ENCODE measurements around the gene GLRX5. TPM values are rescaled to one million over a fixed set of nuclear protein-coding genes. Genes with fewer than 3 reads are reported as not detected.

Gene GLRX5
- total RNA-seq, 1 experiment from 2014 or later, result 23.2 TPM

DNA sequence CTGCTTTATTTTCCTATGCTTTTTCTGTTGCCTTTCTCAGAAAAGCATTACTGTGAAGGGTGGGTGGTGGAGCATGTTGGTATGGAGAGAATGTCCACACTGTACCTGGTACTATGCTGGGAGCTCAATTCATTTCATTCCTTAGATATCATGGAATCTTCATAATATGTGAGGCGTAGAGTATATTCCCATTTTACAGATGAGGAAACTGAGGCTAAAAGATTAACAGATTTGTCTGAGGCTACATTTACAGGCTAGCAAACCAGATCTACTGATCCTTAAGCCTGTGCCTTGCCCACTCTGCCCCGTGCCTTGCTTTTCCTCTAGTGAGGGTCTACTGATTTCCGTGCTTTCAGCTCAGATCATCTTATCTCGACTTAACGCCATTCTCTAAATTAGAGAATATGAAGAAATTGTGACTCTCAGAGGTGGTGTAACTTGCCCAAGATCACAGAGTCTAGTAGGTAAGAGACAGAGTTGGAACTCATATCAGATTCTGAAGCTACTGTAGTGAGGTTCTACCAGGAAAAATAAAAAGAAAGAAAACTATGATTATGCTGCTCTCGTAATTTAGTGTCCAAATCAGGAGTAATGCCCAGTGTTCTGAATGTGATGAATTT, 5.5 kb downstream of the GLRX5 start:
- CTCF ChIA-PET, result interaction anchor here (0.6 kb wide), 1 partner anchor 19 kb away, joined by 5 read pairs; no protein-coding TSS in a partner anchor
- Histone ChIP-seq H3K9me2 (ENCODE audit: insufficient read depth) (no peaks in the 10 kb centered on the region), H3K4me1 (replicated peaks; ENCODE audit: insufficient read depth) (peaks cover 14% of the 10 kb centered on the region), H3F3A (ENCODE audit: insufficient read depth, low read depth) (peaks cover 3% of the 10 kb centered on the region; the same call in 1 of the 2 replicates), H4K20me1 (ENCODE audit: insufficient read depth) (0 out of 2 replicates have a peak, but pooled peaks cover 11% of the 10 kb centered on the region), H3K27ac (no peak overlapping the region), H3K9me3 (ENCODE audit: insufficient read depth, low read depth) (no peaks in the 10 kb centered on the region), H3K79me2 (ENCODE audit: low read depth) (peaks cover 74% of the 10 kb centered on the region), H3K4me3 (no peak overlapping the region), H2AFZ (no peak overlapping the region), H3K36me3 (ENCODE audit: low read depth) (no peaks in the 10 kb centered on the region), H3K4me2 (no peak overlapping the region), H3K27me3 (ENCODE audit: insufficient read depth, low read depth) (no peaks in the 10 kb centered on the region)
- TF ChIP-seq, protein P1, sequence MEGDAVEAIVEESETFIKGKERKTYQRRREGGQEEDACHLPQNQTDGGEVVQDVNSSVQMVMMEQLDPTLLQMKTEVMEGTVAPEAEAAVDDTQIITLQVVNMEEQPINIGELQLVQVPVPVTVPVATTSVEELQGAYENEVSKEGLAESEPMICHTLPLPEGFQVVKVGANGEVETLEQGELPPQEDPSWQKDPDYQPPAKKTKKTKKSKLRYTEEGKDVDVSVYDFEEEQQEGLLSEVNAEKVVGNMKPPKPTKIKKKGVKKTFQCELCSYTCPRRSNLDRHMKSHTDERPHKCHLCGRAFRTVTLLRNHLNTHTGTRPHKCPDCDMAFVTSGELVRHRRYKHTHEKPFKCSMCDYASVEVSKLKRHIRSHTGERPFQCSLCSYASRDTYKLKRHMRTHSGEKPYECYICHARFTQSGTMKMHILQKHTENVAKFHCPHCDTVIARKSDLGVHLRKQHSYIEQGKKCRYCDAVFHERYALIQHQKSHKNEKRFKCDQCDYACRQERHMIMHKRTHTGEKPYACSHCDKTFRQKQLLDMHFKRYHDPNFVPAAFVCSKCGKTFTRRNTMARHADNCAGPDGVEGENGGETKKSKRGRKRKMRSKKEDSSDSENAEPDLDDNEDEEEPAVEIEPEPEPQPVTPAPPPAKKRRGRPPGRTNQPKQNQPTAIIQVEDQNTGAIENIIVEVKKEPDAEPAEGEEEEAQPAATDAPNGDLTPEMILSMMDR (conservative IDR thresholded peaks at IDR 0.05), result no peak
- no peak for TF ChIP-seq EZH2 (IDR thresholded peaks at IDR 0.05; ENCODE audit: low read depth)
- POLR2A ChIA-PET (ENCODE audit: unreplicated experiment), result no interaction called here
- intact Hi-C loops (cut with micrococcal nuclease; ENCODE audit: unreplicated experiment), result no loop called here
- BruUV-seq (replicated peaks), result no TSS peak
- DNase-seq, result no peak

DNA sequence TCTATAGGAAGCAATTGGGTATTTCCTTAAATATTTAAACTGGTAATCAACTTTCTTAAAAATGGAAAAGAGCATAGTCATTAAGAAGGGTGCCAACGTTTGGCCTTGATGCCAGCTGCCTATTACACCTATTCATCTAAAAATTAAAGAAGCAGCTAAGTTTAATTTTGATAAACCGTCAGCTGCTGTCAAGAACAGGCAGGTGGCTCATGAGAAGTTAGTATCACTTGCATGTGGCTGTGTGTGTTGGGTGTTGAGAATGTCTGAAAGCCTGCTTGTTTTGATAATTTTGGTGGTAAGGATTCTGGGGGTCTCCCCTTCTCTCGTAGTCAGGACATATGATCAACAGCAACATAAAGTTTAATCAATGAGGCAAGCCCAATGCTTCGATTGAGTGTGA, 6.5 kb downstream of the GLRX5 start:
- Histone ChIP-seq H3K27ac (no peak overlapping the region), H3K4me3 (no peak overlapping the region), H2AFZ (no peak overlapping the region), H3F3A (ENCODE audit: insufficient read depth, low read depth) (peaks cover 8% of the 10 kb centered on the region), H3K79me2 (ENCODE audit: low read depth) (peaks cover 69% of the 10 kb centered on the region), H4K20me1 (ENCODE audit: insufficient read depth) (0 out of 2 replicates have a peak, but pooled peaks cover 7% of the 10 kb centered on the region), H3K9me3 (ENCODE audit: insufficient read depth, low read depth) (no peaks in the 10 kb centered on the region), H3K27me3 (ENCODE audit: insufficient read depth, low read depth) (no peaks in the 10 kb centered on the region), H3K36me3 (ENCODE audit: low read depth) (no peaks in the 10 kb centered on the region), H3K4me2 (no peak overlapping the region), H3K9me2 (ENCODE audit: insufficient read depth) (no peaks in the 10 kb centered on the region), H3K4me1 (replicated peaks; ENCODE audit: insufficient read depth) (peaks cover 19% of the 10 kb centered on the region)
- intact Hi-C loops (cut with micrococcal nuclease; ENCODE audit: unreplicated experiment), result no loop called here
- ChIA-PET CTCF (no interaction called here), POLR2A (ENCODE audit: unreplicated experiment) (no interaction called here)
- no peak for DNase-seq
- BruUV-seq (replicated peaks), result no TSS peak
- TF ChIP-seq EZH2 (IDR thresholded peaks at IDR 0.05; ENCODE audit: low read depth), result no peak
- TF ChIP-seq, protein P1 (conservative IDR thresholded peaks at IDR 0.05), result no peak

DNA sequence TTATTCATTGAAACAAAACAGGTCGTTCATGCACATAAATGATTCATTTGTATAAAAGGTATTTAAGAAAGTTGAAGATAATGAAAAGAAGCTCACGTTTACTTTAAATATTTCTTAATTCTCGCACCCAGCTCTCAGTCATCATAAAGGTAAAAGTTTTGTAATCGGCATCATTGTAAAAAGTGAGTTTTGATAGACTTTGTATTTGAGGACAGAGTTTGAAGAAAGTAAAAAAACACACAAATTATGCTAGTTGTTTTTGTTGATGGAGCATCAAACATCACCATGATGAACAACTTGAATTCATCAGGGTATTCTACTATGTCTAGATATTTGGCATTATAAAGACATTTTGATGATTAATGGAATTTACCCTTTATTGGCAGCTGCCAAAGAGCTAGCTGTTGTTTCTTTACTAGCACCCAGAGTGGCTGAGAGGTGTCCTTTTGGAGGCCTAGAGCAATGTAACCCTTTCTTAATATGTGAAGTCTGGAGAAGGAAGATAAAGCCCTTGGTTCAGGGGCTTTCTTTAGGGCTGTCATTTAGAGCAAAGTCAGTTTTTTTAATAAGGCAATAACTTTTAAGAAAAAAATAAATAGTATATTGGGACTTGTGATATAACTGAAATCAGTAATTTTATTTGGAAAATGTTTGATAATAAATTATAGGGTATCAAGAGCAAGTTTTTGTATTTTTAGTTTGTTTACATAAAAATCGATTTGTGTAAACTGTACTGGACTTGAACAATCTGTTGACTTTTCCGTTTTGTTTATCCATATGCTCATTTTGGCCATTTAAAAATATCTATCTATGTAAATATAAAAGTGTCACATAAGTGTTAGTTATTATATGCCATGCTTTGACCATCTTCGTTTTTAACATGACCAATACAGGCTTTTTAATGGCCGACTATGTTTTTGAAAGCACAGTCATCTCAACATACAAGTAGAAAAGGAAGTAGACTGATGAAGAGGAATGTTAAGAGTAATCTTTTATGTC, 7.4 kb downstream of the GLRX5 start:
- Histone ChIP-seq H3K27ac (no peak overlapping the region), H3K9me2 (ENCODE audit: insufficient read depth) (no peaks in the 10 kb centered on the region), H2AFZ (no peak overlapping the region), H3K9me3 (ENCODE audit: insufficient read depth, low read depth) (no peaks in the 10 kb centered on the region), H3K4me2 (no peak overlapping the region), H3K27me3 (ENCODE audit: insufficient read depth, low read depth) (no peaks in the 10 kb centered on the region), H3F3A (ENCODE audit: insufficient read depth, low read depth) (peaks cover 8% of the 10 kb centered on the region), H3K36me3 (ENCODE audit: low read depth) (no peaks in the 10 kb centered on the region), H3K4me1 (replicated peaks; ENCODE audit: insufficient read depth) (peaks cover 19% of the 10 kb centered on the region), H3K4me3 (no peak overlapping the region), H4K20me1 (ENCODE audit: insufficient read depth) (no peaks in the 10 kb centered on the region), H3K79me2 (ENCODE audit: low read depth) (peaks cover 60% of the 10 kb centered on the region)
- POLR2A ChIA-PET (ENCODE audit: unreplicated experiment), result no interaction called here
- intact Hi-C loops (cut with micrococcal nuclease; ENCODE audit: unreplicated experiment), result no loop called here
- DNase-seq, result no peak
- CTCF ChIA-PET, result no interaction called here
- TF ChIP-seq, protein P1 (conservative IDR thresholded peaks at IDR 0.05), result no peak
- TF ChIP-seq EZH2 (IDR thresholded peaks at IDR 0.05; ENCODE audit: low read depth), result no peak
- BruUV-seq (replicated peaks), result no TSS peak
